HuH-7 (cell line): ENCODE data around the gene IQCE.
"Not testable (repeated sequence)": the region's sequence is repeated elsewhere in the genome, so short reads cannot be mapped to it uniquely, and the experiment has no call there.

Experiments
- DNase-seq: peaks from one replicate; pipeline ENCODE4 v3.0.0; 2011; ENCODE audit warnings: low spot score

Gene IQCE

DNA sequence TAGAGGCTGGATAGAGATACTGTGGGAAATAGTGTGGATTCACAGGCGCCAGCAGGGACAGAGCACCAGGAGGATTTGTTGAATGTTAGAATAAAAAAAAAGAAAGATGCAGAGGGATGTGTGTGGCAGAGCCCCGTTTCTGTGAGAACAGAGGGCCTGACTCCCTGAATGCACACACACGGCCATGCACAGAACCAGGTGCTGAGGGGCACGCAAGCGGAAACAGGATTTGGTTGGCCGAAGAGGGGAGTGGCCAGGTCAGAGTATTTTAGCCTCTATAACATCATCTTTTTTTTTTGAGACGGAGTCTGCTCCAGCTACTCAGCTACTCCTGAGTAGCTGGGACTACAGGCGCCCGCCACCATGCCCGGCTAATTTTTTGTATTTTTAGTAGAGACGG lies 21.9 kb downstream of the IQCE start:
- DNase-seq = no peak

DNA sequence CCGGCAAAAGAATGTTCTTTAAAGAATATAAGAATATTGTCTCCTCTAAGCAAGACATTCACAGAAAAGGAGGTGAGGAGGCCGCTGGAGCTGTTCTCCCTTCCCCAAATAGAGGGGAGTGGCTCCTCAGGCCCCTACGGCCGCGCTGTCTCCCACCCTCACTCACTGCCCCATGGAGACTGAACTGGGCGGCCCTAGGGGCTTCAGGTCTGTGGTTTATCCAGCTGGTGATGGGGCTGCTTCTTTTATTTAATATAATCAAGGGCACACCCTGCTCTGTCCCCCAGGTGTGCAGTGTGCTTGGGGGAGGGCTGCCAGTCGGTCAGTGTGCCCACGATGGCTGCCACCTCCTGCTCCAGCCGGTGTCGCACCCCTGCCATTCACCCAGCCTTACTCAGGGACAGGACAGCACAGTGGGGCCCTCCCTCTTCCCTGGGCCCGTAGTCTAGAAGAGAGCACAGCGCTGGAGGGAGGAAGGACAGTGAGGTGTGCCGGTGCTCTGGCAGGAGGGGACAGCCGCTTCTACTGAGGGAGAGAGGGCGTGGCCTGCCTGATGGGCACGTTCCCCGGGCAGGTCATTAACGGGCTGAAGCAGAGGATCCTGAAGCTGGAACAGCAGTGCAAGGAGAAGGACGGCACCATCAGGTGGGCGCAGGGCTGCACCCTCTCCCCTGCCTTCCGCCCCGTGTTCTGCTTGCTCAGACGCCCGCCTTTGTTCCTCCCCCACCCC lies 23.4 kb downstream of the IQCE start:
- no peak for DNase-seq

DNA sequence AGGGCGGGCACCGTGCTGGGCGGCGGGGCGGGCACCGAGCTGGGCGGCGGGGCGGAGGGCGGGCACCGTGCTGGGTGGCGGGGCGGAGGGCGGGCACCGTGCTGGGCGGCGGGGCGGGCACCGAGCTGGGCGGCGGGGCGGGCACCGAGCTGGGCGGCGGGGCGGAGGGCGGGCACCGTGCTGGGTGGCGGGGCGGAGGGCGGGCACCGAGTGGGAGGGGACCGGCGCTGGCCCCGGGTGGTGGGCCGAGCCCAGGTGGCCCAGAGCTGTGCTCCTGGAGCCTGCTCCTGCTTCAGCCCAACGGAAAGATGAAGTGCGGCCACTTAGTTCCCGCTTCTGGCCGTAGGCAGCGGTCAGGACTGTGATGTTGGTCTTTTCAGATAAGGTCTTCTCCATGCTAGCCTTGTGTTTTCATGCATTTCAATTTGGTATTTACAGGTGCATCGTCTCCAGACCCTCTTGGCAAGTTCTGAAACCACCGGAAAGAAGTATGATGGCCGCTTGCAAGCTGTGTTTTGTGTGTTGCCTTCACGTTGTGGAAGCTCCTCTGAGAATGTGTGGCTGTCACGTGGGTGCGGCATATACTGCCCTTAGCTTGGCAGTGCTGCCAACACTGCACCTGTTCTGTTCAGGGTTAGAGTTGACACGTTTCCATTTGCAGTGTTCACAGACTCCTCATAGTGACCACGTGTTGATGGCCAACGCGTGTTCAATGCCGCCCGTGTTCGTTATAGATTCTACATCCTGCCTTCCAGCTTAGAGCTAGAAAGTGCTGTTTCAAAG lies 25.2 kb downstream of the IQCE start:
- DNase-seq = no peak

DNA sequence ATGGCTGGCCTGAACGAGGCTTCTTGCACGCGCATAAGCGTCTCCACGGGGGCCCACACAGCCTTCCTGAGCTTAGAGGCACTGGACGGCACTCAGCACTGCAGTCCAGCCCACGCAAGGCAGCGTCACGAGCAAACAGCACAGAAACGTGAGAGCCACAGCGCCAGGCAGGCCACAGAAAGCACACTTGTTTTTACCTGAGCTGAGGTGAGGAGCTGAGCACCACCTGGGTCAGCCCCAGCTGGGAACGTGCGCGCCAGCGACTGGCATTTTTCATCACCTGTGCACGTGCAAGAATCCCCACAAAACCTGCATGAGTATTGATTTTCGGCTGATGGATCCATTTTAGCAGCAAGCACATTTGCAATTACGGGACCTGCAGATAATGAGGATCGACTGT lies 26.7 kb downstream of the IQCE start:
- no peak for DNase-seq

DNA sequence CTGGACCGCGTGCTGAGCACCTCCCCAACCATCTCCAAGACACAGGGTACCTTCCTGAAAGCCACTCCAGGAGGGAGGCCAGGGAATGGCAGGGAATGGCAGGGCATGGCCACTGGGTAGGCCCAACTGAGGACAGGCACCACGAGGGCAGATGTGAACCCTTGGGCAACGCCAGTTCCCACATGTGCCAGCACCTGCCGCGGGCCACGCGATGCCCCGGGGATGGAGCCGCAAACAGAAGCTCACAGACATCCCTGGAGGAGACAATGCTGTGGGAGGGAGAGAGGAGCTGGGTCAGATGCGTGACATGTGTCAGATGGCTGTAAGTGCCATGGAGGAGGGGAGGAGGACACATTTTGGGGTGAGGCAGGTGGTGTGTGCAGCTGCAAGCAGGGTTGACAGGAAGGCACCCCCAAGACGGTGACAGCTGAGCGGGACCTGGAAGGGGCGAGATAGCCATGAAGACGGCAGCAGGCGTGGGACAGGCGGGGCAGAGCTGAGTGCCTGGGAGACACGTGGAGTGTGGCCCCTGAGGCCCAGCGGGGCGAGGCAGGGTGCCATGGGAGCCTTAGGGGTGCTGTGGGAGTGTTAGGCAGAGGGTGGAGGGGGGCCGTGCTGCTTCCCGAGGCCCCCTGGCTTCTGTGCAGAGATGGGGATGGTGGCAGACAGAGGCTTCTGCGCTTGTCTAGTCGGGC lies 27.7 kb downstream of the IQCE start:
- DNase-seq = no peak

DNA sequence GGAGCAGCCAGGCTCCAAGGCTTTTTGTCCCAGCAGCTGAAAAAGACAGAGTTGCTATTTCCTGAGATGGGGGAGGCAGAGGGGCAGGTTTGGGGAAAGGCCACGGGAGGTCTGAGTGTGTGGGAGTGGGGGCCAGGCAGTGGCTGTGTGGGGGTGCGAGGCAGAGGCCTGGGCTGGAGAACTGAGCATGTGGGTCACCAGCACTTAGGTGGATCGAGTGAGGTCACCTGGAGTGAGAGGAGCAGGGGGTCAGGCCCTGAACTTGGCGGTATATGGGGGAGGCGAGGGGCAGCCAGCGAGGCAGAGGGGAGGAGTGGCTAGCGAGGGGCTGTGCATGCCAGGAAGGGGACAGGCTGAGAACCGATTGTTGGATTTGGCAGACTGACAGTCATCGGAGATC lies 28.4 kb downstream of the IQCE start:
- no peak for DNase-seq

DNA sequence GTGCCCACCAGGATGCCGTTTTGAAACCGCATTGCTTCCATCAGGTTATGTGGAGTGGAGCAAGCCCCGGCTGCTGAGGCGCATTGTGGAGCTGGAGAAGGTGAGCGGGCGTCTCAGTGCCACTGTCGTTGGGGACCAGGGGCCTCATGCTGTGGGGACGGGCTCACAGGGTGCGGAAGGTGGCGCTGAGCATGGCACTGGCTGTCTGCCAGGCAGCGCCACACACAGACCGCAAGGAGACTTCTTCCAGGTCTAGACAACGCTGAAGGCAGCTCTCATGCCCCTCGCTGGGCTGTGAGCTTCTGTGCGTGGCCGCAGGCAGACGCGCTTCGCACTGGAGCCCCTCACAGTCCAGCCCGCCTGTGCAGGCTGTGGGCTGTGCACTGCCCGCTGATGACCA lies 29.0 kb downstream of the IQCE start:
- no peak for DNase-seq

DNA sequence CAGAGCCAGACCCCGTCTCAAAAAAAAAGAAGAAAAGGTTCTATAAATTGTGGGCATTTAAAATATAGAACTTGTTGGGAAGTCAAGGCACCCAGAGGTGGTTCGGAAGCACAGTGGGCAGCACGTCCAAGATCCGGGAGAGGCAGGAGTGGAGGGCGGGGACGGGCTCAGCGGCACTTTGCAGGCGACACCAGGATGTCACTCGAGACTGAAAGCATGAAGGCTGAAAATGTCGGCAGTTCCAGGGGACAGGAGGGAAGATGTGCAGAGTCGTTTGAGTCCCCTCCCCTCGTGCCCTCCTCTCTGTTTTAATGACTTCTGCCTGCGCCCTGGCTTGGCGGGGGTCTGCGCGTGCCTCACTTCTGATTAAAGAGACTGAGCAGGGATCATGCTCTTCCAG lies 30.6 kb downstream of the IQCE start:
- no peak for DNase-seq

DNA sequence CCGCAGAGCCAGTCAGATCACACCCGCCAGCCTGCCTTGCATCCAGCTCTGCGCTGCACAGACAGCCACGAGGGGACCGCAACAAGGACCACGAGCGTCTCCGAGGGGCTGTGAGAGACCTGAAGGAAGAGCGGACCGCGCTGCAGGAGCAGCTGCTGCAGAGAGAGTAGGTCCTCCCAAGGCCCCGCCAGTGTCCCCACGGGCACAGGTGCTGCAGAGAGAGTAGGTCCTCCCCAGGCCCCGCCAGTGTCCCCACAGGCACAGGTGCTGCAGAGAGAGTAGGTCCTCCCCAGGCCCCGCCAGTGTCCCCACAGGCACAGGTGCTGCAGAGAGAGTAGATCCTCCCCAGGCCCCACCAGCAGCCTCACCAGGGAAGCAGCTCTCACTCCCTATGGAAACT lies 31.2 kb downstream of the IQCE start:
- not testable (repeated sequence) for DNase-seq

DNA sequence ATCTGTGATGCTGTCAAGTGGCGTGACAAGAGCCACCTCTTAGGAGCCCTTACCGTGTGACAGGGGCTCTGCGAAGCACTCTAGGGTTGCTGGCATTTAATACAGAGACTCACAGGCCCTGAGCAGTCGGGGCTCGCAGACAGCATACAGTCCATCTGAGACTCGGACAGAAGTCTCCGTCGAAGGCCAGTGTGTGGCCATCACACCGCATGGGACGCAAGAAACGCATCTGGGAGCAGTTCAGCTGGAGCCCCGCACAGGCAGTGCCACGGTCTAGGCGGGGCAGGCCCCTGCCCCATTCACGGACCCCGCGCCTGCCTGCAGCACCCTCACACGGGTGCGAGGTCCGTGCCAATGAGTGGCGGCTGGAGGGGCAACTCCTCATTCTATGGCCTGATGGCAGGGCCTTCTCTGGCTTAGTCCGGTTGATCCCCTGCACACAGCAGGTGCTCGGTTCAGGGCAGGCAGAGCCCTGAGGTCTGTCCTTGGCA lies 33.6 kb downstream of the IQCE start:
- no peak for DNase-seq

DNA sequence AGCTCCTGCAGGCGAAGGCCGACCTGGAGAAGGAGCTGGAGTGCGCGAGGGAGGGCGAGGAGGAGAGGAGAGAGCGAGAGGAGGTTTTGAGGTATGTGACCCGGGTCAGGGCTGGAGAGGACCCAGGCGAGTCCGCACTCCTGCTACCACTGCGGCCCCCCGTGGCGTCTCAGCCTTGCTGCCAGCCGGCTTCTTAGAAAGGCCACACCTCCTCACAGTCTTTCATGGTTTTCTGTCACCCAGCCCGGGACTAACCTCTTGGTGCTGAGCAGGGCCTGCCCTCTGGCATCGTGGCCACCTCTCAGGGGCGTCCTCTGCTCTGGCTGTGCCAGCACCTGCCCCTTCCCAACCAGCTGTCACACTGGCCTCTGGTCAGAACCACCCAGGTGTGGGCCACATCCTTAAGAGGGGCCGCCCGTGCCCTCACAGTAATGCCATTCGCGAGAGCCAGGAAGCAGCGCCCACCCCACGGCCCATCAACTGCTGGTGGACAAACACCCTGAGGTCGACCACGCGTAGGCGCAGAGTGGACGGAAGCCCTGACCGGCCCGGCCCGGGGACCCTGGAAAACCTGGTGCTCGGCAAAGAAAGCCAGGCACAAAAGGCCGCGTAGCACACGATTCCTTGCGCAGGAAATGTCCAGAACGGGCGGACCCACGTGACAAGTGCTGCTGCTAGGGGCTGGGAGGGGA lies 34.4 kb downstream of the IQCE start:
- no peak for DNase-seq

DNA sequence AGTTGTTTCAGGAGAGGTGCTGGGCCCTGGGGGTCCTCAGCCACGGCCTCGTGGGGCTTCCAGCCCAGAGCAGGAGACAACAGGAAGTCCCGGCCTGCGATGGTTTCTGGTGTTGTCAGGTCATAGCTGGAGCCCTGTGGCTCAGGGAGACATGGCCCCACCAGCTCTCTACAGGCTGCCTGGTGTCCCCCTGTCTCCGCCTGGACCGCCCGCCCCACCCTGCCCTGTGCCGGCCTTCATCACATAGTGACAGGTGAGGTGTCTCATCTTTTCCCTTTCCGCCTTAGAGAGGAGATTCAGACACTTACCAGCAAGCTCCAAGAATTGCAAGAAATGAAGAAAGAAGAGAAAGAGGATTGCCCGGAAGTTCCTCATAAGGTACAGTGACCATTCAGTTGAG lies 35.8 kb downstream of the IQCE start:
- no peak for DNase-seq

DNA sequence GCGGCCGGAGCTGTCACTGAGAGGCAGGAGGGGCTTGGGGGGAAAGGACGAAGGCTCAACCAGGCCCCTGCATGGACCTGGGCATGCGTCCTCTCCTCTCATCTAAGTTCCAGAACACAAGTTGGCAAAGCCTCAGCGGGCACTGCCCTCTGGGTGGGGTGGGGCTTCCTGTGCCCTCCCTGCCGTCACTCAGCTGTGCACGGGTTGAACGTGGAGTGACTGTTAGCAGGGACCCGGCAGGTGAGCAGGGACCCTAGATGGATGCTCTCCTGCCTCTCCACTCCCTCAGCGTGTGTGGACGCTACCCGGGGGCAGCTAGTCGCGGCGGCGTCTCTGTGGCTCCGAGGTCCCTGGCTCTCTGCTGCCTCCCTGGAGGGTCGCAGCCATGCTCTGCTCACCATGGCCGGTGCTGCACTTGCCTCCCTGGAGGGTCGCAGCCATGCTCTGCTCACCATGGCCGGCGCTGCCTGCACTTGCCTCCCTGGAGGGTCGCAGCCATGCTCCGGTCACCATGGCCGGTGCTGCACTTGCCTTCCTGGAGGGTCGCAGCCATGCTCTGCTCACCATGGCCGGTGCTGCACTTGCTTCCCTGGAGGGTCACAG lies 36.6 kb downstream of the IQCE start:
- no peak for DNase-seq

DNA sequence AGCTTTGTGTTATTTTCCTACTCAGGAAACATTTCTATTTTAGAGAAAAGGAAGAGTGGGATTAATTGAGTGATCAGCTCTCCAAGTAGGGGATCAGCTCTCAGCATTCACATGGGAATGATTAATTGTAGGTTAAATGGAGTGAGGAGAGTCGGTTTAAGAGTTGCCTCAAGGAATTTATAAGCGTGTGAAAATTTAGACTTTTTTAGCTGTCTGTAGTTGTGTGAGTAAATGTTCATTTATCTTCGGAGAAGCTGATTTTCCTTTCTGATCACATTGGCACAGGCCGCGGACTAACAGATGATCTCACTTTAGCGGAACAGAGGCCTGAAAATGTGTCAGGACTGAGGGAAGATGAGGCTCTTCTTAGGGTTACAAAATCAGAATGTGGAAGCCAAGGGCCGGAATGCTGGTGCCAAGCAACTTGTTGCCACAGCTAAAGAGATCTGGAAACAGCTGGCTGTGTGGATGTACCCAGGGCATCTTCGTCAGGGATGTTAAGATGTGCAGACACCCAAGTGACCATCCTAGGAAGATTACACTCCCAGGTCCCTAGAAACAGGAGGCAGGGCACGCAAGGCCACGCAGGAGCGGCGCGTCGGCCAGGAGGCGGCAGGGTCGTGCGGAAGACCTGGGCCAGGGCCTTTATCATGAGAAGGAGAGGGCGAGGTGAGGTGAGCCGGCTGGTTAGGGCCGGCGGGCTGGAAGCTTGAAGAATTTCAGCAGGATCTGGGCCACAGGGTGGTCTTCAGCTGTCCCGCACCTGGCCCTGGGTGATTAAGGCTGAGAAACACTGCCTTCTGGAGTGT lies 37.9 kb downstream of the IQCE start:
- DNase-seq = no peak

DNA sequence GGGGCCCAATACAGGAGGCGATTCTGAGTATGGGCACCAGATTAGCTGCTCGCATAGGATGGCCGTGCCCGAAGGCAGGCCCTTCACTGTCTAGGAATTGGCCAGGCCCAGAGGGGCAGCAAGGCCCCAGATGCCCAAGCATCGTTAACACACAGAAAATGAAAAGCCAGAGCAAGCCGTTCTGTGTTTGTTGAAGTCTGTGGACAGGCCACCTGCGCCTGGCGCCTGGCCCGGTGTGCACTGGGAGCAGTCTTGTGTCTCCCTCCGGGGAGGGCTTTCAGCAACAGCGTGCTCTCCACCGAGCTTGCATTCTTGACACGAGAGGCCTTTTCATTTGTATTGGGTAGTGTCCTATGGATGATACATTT lies 38.5 kb downstream of the IQCE start:
- DNase-seq = no peak

DNA sequence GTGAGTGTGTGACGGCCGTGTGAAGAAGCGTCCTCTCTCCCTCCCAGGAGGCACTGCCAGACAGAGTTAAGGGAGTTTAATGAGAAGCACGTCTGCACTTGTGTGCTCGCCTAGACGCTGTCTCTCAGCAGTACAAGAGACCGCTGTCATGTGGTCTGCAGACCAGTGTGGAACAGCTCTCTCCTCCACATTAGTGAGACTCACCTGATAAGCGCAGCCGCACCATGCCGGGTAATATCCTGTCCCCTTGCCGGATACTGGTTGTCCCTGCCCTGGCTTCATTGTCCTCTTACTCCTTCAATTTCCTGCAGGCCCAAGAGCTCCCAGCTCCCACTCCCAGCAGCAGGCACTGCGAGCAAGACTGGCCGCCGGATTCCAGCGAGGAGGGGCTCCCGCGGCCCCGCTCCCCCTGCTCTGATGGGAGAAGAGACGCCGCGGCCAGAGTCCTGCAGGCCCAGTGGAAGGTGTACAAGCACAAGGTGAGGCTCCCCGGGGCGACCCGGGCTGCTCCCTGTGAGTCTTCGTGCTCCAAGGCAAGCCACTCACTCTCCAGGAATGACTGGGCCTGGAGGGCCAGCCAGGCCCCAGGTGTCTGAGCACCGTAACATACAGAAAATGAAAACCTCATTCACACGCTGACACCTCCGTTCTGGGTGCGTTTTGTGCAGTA lies 39.5 kb downstream of the IQCE start:
- DNase-seq = no peak

DNA sequence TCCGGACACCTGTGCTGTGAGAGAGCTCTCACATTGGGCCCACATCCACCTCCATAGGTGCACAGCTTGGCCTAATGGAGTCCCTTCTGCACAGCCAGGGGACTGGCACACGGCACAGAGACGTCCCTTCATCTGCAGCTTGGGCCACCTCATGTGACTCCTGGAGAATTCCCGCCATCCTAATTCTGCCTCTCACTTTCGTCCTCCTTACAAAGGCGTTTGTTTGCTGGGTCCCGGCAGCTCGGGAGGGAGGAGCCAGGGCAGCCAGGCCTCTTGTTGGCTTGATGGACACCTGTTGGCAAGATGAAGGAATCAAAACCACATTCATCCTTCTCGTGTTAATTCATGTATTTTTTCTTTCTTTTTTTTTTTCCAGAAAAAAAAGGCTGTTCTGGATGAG lies 42.3 kb downstream of the IQCE start:
- no peak for DNase-seq

DNA sequence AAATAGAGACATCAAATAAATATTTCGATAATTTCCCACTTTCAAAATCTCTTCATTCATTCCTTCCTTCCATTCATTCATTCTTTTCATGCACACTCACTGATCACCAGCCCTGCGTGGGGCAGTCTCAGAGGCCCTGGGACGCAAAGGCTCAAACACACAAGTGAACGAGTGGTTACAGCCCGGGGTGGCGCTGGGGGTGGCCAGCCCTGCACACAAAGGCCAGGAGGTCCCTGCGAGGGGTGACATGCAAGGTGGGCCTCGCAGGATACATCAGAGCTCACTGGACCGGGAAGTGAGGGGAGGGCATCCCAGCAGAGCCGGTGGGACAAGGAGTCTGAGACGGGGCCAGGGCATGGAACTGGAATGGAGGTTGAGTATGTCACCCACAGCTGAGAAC lies 43.1 kb downstream of the IQCE start:
- DNase-seq = no peak

DNA sequence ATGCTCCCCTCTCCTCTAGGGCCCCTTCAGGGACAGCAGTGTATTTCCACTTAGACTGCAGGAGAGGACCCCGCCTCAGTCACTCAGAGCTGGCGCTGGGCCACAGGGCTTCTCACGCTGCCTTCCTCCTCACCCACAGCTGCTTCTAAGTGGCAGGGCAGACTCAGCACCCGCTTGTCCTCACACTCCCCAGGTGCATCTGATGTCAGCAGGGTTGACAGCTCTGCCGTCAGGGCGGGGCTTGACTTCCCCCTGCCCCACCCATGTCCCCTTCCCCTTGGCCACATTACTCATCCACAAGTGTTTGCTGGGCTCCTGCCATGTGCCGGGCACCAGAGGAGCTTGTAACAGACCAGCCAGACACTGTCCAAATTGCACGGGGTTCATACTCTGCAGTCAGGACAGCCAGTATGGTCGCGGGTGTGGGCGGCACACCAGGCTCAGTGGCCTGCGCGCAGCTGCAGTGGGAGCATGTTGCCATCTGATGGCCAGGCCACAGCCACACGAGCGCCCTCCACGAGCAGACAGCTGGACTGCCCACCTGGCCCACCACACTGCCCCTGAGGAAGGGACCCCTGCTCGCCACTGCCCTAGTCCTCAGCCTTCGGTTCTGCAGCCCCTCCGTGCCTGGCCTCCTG lies 43.7 kb downstream of the IQCE start:
- DNase-seq = no peak
